Astrocyte (in vitro differentiated cells and primary cell): ENCODE measurements around the gene ABHD16B. TPM values are rescaled to one million over a fixed set of nuclear protein-coding genes. Genes with fewer than 3 reads are reported as not detected.

ENCODE experiments used
- DNase-seq: peaks from one replicate; pipeline ENCODE4 v3.0.0-alpha.2; 2010; ENCODE audit warnings: low read depth
- FAIRE-seq: peaks from 2 replicates; lab custom pipeline; 2011; peaks lifted over from hg19 to GRCh38; lab: Jason Lieb, UNC
- H2AFZ ChIP-seq: 2 replicates; pipeline ENCODE4 v1.6.0; 2012; ENCODE audit warnings: low read depth, low read length, inconsistent platforms
- H3K27ac ChIP-seq: 2 replicates; pipeline ENCODE4 v1.5.1; 2011; ENCODE audit warnings: low read depth, low read length, inconsistent platforms
- H3K27me3 ChIP-seq: 2 replicates; pipeline ENCODE4 v1.6.0; 2011; ENCODE audit warnings: low read length, inconsistent platforms; ENCODE audit not compliant: insufficient read depth
- H3K36me3 ChIP-seq: 2 replicates; pipeline ENCODE4 v1.5.1; 2011; ENCODE audit warnings: low read length, inconsistent platforms; ENCODE audit not compliant: insufficient read depth
- H3K4me1 ChIP-seq: 2 replicates; pipeline ENCODE4 v1.5.1; 2011; ENCODE audit warnings: low read length, inconsistent platforms; ENCODE audit not compliant: insufficient read depth
- H3K4me2 ChIP-seq: 2 replicates; pipeline ENCODE4 v1.6.0; 2012; ENCODE audit warnings: low read length, inconsistent platforms
- H3K4me3 ChIP-seq: 2 replicates; pipeline ENCODE4 v1.5.1; 2011; ENCODE audit warnings: low read depth, mild to moderate bottlenecking, low read length, inconsistent platforms; ENCODE audit not compliant: insufficient read depth
- H3K79me2 ChIP-seq: 2 replicates; pipeline ENCODE4 v1.6.0; 2012; ENCODE audit warnings: mild to moderate bottlenecking, low read length, inconsistent platforms; ENCODE audit not compliant: insufficient read depth
- H3K9ac ChIP-seq: 2 replicates; pipeline ENCODE4 v1.6.0; 2012; ENCODE audit warnings: mild to moderate bottlenecking, low read length, inconsistent platforms
- H3K9me3 ChIP-seq: 2 replicates; pipeline ENCODE4 v1.5.1; 2012; ENCODE audit warnings: low read depth, mild to moderate bottlenecking, low read length, inconsistent platforms; ENCODE audit not compliant: insufficient read depth
- H4K20me1 ChIP-seq: 2 replicates; pipeline ENCODE4 v1.6.0; 2012; ENCODE audit warnings: low read length, inconsistent platforms; ENCODE audit not compliant: insufficient read depth
- H3K27ac Mint-ChIP-seq: one replicate; pipeline ENCODE4 v1.8.0; 2021; ENCODE audit warnings: mild to moderate bottlenecking, mixed read lengths; ENCODE audit not compliant: unreplicated experiment
- H3K27me3 Mint-ChIP-seq: one replicate; pipeline ENCODE4 v1.8.0; 2021; ENCODE audit warnings: low read depth, mixed read lengths; ENCODE audit not compliant: unreplicated experiment
- H3K36me3 Mint-ChIP-seq: one replicate; pipeline ENCODE4 v1.8.0; 2021; ENCODE audit warnings: low read depth, mixed read lengths; ENCODE audit not compliant: unreplicated experiment
- H3K4me1 Mint-ChIP-seq: one replicate; pipeline ENCODE4 v1.8.0; 2021; ENCODE audit warnings: low read depth, mixed read lengths; ENCODE audit not compliant: unreplicated experiment
- H3K4me3 Mint-ChIP-seq: one replicate; pipeline ENCODE4 v1.8.0; 2021; ENCODE audit warnings: mild to moderate bottlenecking, moderate library complexity, mixed read lengths; ENCODE audit not compliant: unreplicated experiment
- H3K9me3 Mint-ChIP-seq: one replicate; pipeline ENCODE4 v1.8.0; 2021; ENCODE audit warnings: mild to moderate bottlenecking, mixed read lengths; ENCODE audit not compliant: unreplicated experiment
- EZH2 ChIP-seq: IDR thresholded peaks from 2 replicates; pipeline ENCODE4 v1.6.1; 2012; ENCODE audit warnings: mild to moderate bottlenecking, low read length, inconsistent platforms; ENCODE audit not compliant: insufficient read depth
- total RNA-seq: library from RNA; stranded (reverse); gene quantifications from 2 replicates; pipeline ENCODE4 v1.2.1, GENCODE V29; 2021
- TF ChIP-seq, protein P1 (sequence below): IDR thresholded peaks from 2 replicates; pipeline ENCODE4 v1.5.1; 2011; ENCODE audit warnings: low read depth, mild to moderate bottlenecking, inconsistent platforms, low read length, moderate library complexity; ENCODE audit not compliant: insufficient read depth

ABHD16B gene
- total RNA-seq, 1 donor from 2014 or later, result not detected

DNA sequence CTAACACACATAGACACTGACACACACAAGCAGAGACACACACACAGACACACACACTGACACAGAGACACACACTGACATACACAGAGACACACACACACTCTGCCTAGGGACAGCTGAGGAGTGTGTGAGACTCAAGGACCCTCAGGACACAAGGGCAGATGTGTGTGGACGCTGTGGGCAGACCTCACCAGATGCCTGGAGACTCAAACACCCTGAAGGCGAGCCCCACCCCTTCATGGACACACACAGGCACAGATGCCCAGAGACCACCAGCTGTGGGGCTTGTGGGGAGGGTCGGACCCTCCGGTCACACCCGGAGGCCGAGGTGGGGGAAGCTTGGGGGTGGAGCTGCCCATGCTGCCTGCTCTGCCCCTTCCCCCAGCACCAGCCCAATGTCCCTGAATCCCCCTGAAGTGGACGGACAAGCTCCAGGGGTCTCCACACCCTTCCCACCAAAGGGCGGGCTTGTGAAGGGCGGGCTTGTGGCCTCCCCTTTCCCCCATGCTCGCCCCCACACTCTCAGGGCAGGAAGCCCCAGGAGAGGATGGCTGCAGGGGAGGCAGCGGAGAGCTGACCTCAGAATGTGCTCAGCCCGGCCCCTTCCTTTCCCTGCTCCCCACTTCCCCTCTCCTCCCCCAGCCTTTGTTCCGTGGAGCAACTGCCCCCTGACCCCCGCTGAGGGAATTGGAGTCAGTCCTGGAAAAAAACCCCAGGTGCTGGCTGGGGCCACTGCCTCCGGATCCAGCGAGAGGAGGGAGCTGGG lies 13.9 kb upstream of the ABHD16B start:
- H3K4me3 Mint-ChIP-seq, result no peak overlapping the region
- H3K36me3 Mint-ChIP-seq, result no peaks in the 10 kb centered on the region
- no peak for FAIRE-seq
- Histone ChIP-seq H2AFZ (peak overlapping the region; percentile 70), H3K4me3 (no peak overlapping the region), H3K79me2 (no peaks in the 10 kb centered on the region), H4K20me1 (no peaks in the 10 kb centered on the region), H3K36me3 (no peaks in the 10 kb centered on the region), H3K27me3 (no peaks in the 10 kb centered on the region), H3K4me2 (peak overlapping the region; percentile 61), H3K27ac (no peak overlapping the region), H3K4me1 (peaks cover 20% of the 10 kb centered on the region), H3K9me3 (no peaks in the 10 kb centered on the region), H3K9ac (peak overlapping the region; percentile 59)
- no peaks in the 10 kb centered on the region for H3K9me3 Mint-ChIP-seq
- TF ChIP-seq EZH2, result no peak
- TF ChIP-seq, protein P1, sequence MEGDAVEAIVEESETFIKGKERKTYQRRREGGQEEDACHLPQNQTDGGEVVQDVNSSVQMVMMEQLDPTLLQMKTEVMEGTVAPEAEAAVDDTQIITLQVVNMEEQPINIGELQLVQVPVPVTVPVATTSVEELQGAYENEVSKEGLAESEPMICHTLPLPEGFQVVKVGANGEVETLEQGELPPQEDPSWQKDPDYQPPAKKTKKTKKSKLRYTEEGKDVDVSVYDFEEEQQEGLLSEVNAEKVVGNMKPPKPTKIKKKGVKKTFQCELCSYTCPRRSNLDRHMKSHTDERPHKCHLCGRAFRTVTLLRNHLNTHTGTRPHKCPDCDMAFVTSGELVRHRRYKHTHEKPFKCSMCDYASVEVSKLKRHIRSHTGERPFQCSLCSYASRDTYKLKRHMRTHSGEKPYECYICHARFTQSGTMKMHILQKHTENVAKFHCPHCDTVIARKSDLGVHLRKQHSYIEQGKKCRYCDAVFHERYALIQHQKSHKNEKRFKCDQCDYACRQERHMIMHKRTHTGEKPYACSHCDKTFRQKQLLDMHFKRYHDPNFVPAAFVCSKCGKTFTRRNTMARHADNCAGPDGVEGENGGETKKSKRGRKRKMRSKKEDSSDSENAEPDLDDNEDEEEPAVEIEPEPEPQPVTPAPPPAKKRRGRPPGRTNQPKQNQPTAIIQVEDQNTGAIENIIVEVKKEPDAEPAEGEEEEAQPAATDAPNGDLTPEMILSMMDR, result no peak
- no peak for DNase-seq
- H3K4me1 Mint-ChIP-seq, result peaks cover 2% of the 10 kb centered on the region
- H3K27ac Mint-ChIP-seq, result no peak overlapping the region
- peaks cover 9% of the 10 kb centered on the region for H3K27me3 Mint-ChIP-seq

DNA sequence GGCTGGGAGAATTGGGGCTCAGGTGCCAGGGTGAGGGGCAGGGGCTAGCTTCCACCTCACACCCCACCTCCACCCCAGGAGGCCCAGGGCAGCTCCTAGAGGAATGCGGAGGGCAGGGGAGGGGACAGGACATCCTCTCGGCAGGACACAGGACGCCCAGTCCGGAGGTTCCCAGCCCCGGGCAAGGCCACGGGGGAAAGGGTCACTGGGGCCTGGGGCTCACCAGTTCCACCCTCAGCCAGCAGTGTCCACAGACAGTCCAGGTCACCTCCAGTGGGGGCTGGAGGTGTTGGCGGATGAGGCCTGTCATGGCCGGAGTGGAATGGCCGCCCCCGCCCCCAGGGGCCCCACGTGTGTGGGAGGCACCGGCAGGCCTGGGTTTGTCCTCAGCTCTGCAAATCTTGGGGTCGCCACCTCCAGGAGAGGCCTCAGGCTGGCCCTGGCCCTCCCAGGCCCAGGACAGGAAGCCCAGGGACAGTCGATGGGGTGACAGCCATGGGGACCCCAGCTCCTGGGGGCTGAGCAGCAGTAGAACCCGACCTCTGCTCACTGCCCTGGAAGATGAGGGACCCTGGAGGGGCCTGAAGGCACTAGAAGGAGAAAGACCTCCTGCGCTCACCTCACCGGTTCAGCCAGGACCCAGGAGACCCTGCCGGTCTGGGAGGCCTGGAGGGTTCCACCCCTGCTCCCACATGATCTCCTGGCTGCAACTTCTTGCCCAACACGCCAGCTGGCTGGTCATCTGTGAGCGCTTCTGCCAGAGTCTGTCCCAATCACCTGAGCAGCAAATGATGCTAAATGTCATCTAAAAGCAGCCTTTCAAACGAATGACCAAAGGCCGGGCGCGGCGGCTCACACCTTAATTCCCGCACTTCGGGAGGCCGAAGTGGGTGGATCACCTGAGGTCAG lies 13.0 kb upstream of the ABHD16B start:
- Histone ChIP-seq H3K9me3 (no peaks in the 10 kb centered on the region), H3K27me3 (no peaks in the 10 kb centered on the region), H3K27ac (no peak overlapping the region), H3K36me3 (no peaks in the 10 kb centered on the region), H2AFZ (peak overlapping the region; percentile 70), H3K4me3 (no peak overlapping the region), H3K79me2 (no peaks in the 10 kb centered on the region), H3K4me1 (peaks cover 20% of the 10 kb centered on the region), H4K20me1 (no peaks in the 10 kb centered on the region), H3K9ac (no peak overlapping the region), H3K4me2 (peak overlapping the region; percentile 61)
- no peak overlapping the region for H3K27ac Mint-ChIP-seq
- DNase-seq (no peak), FAIRE-seq (no peak)
- no peak overlapping the region for H3K4me3 Mint-ChIP-seq
- no peaks in the 10 kb centered on the region for H3K36me3 Mint-ChIP-seq
- H3K9me3 Mint-ChIP-seq, result no peaks in the 10 kb centered on the region
- TF ChIP-seq EZH2, result no peak
- TF ChIP-seq, protein P1, result no peak
- peaks cover 6% of the 10 kb centered on the region for H3K27me3 Mint-ChIP-seq
- peaks cover 2% of the 10 kb centered on the region for H3K4me1 Mint-ChIP-seq
